GM12874 (cell line): ENCODE results near the gene SLC9A7.

Experiments
- TF ChIP-seq, protein P1 (sequence below): IDR thresholded peaks from 2 replicates; pipeline ENCODE4 v1.5.1; 2011; ENCODE audit warnings: low read depth, mild to moderate bottlenecking, control low read depth, low read length, moderate library complexity; ENCODE audit not compliant: insufficient read depth

SLC9A7 gene

DNA sequence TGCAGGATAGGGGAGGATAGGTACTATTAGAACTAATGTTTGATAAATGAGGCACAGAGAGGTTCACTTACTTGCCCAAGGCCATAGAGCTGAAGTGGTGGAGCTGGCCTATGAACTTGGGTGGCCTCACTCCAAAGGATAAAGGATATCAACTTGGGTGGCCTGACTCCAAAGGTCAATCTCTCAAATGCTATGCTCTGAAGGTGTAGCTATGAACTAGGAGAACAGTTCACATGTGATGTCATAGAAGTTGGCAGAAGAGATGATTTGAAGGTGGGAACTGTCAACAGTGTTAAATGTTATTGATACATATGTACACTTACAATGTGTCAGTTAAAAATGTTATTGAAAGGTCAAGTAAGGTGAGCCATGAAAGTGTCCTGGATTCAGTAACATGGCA is 191.5 kb downstream of the SLC9A7 start:
- TF ChIP-seq, protein P1, sequence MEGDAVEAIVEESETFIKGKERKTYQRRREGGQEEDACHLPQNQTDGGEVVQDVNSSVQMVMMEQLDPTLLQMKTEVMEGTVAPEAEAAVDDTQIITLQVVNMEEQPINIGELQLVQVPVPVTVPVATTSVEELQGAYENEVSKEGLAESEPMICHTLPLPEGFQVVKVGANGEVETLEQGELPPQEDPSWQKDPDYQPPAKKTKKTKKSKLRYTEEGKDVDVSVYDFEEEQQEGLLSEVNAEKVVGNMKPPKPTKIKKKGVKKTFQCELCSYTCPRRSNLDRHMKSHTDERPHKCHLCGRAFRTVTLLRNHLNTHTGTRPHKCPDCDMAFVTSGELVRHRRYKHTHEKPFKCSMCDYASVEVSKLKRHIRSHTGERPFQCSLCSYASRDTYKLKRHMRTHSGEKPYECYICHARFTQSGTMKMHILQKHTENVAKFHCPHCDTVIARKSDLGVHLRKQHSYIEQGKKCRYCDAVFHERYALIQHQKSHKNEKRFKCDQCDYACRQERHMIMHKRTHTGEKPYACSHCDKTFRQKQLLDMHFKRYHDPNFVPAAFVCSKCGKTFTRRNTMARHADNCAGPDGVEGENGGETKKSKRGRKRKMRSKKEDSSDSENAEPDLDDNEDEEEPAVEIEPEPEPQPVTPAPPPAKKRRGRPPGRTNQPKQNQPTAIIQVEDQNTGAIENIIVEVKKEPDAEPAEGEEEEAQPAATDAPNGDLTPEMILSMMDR = no peak

DNA sequence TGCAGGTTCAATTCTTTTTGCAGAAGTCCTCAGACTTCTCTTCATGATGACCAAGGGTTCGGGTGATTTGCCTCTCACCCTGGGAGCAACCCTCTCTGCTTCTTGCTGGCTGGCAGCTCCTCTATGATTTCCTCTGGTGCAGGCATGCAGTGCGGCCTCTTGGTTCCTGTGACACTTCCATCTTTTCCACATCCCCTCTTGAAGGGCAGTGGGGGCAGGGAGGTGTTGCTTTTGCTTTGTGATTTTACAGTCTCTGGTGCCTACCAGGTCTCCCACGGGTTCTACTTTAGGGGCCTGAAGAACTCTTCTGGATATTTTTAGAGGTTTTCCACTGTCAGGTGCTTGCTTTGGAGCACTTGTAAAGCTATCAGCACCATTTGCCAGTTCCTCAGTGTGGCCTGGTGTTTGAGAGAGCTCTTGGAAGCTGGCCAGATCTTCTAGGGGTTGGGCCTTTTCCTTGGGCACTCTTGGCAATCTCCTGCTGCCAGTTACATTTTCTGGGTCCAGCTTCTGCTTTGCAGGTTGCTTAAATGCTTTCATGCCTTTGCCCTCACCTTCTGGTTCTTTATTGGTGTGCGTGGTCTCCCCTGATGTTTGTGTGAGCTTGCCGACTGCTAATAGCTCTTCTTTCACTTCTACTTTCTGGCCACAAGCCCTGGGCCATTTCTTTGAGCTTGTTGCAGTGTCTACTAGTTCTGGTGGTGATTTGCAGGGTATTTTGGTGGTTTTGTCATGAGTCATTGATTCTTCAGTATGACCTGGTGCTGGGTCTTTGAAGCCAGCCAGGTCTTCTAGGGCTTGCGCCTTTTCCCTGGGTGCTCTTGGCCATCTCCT is 196.9 kb downstream of the SLC9A7 start:
- TF ChIP-seq, protein P1 = no peak

DNA sequence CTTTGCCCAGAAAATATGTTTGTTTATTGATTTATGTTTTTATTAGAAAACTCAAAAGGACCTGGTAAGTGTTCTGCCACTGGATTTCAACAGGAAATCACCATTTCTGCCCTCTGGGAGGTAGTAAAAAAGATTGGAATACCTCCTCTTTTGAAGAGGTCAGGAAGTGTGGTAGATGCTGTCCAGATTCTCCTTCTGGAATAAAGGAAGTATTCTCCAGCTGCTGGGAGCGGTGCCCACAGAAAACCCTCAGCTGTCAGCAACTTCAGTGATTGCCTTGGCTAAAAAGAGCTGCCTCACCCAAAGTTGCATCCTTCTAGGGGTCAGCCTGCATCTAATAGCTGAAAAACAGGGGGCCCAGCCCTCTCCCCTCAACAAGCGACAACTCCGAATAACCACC is 199.9 kb downstream of the SLC9A7 start:
- TF ChIP-seq, protein P1 = no peak

DNA sequence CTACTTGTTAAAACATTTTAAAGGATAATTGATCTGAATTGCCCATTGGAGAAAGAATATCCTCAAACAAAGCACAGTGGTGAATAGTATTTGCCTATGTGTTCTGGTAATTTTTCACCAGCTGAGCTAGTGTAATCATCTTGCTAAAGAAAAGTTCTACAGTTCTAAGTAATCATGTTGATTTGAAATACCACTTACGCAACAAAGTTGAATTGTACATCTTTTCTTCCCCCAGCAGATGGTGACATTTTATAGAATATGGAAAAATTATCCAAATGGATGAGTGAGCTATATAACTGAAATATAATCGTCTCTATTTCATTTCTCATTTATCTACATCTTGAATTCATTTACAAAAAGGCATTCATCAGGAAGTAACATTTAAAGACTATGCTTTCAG is 204.0 kb downstream of the SLC9A7 start:
- TF ChIP-seq, protein P1 = no peak

DNA sequence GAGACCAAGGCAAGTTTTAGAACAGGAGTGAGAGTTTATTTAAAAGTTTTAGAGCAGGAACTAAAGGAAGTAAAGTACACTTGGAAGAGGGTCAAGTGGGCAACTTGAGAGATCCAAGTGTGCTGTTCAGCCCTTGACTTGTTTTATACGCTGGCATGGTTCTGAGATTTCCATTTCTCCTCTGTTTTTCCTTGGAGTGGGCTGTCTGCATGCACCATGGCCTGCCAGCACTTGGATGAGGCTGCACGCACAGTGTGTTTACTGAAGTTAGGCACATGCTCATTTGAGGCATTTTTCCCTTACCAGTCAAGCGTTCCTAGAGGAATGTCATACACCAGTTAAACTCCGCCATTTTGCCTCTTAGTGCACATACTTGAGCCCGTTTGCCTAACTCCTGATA is 205.0 kb downstream of the SLC9A7 start:
- TF ChIP-seq, protein P1 = no peak

DNA sequence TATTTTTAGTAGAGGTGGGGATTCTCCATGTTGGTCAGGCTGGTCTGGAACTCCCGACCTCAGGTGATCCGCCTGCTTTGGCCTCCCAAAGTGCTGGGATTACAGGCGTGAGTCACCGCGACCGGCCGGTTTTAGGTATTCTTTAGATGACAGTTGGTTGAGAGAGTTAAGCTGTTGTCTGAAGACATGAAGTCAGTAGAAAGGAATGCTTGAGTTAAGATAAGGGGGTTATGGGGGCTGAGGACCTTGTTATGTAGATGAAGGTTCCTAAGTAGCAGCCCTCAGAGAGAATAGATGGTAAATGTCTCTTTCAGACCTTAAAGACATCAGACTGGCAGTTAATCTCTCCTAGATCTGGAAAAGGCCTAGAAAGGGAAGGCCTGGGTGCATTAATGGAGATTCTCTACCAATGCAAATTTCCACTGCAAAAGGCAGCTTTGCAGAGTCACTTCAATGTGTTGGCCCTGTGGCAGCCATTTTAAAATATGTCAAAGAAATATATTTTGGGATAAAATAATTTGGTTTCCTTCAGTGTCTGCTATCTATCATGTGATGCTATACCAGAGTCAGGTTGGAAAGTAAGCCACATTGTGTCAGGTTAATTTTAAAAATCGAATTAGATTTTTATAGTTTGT is 207.3 kb downstream of the SLC9A7 start:
- TF ChIP-seq, protein P1 = no peak

DNA sequence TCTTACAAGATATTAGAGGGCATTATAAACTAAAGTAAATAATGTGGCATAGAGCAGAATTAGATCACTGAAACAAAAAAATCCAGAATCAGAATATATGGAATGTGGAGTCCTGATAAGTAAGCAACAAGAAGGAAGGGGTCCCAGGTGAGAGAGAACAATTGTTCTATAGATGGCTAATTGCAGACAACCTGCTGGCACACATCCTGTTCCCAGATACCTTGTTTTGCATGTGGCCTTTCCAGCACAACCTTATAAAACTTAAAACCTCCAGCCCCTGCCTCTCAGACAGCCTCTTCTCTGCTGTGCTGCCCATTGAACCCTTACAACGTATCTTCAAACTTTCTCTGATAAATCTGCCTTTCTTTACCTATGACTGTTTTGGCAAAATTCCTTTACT is 209.0 kb downstream of the SLC9A7 start:
- TF ChIP-seq, protein P1 = no peak
